ENCODE data around the gene OLFML2B.

Gene OLFML2B

GRCh38 chr1:161978011-161978790, 45.5 kb downstream of the OLFML2B start:
- no peak for DNase-seq (ENCODE audit: low read depth in 2 of 2)

GRCh38 chr1:161973924-161974845, 49.5 kb downstream of the OLFML2B start:
- DNase-seq (ENCODE audit: low read depth in 2 of 2) = no peak

GRCh38 chr1:161972828-161973227, 50.8 kb downstream of the OLFML2B start:
- no peak for DNase-seq (ENCODE audit: low read depth in 2 of 2)

GRCh38 chr1:161970633-161971032, 53.0 kb downstream of the OLFML2B start:
- DNase-seq (ENCODE audit: low read depth in 2 of 2) = no peak

GRCh38 chr1:161970036-161970435, 53.6 kb downstream of the OLFML2B start:
- DNase-seq (ENCODE audit: low read depth in 2 of 2) = no peak

GRCh38 chr1:161966067-161966466, 57.6 kb downstream of the OLFML2B start:
- DNase-seq (ENCODE audit: low read depth in 2 of 2) = no peak

- peak in 1 of 2 donors; percentile 6 for DNase-seq (ENCODE audit: low read depth in 2 of 2)
These were observed 61.4 kb downstream of the OLFML2B start for GRCh38 chr1:161962091-161962887.

- DNase-seq (ENCODE audit: low read depth in 2 of 2) = no peak
These were observed 65.2 kb downstream of the OLFML2B start for GRCh38 chr1:161958425-161958824.

- no peak for DNase-seq (ENCODE audit: low read depth in 2 of 2)
These were observed 66.7 kb downstream of the OLFML2B start for GRCh38 chr1:161956930-161957329.

GRCh38 chr1:161956097-161956496, 67.6 kb downstream of the OLFML2B start:
- DNase-seq (ENCODE audit: low read depth in 2 of 2) = no peak

- DNase-seq (ENCODE audit: low read depth in 2 of 2) = no peak
These were observed 68.1 kb downstream of the OLFML2B start for GRCh38 chr1:161955606-161956005.

- DNase-seq (ENCODE audit: low read depth in 2 of 2) = no peak
These were observed 69.2 kb downstream of the OLFML2B start for GRCh38 chr1:161954466-161954865.

GRCh38 chr1:161954050-161954449, 69.6 kb downstream of the OLFML2B start:
- no peak for DNase-seq (ENCODE audit: low read depth in 2 of 2)

GRCh38 chr1:161953256-161953920, 70.3 kb downstream of the OLFML2B start:
- no peak for DNase-seq (ENCODE audit: low read depth in 2 of 2)

GRCh38 chr1:161952607-161953172, 71.0 kb downstream of the OLFML2B start:
- no peak for DNase-seq (ENCODE audit: low read depth in 2 of 2)

GRCh38 chr1:161951646-161952045, 72.0 kb downstream of the OLFML2B start:
- DNase-seq (ENCODE audit: low read depth in 2 of 2) = no peak

GRCh38 chr1:161950377-161950776, 73.3 kb downstream of the OLFML2B start:
- no peak for DNase-seq (ENCODE audit: low read depth in 2 of 2)

- DNase-seq (ENCODE audit: low read depth in 2 of 2) = no peak
These were observed 74.1 kb downstream of the OLFML2B start for GRCh38 chr1:161949548-161949947.

GRCh38 chr1:161948435-161948834, 75.2 kb downstream of the OLFML2B start:
- no peak for DNase-seq (ENCODE audit: low read depth in 2 of 2)

- no peak for DNase-seq (ENCODE audit: low read depth in 2 of 2)
These were observed 77.3 kb downstream of the OLFML2B start for GRCh38 chr1:161946071-161946987.

All from stimulated activated CD8-positive, alpha-beta memory T cell treated with anti-CD3 and anti-CD28 coated beads, Interleukin-2, amount 100 ng/mL, for 48 hours (primary cell).